Gastrocnemius medialis (tissue), 4 donors: ENCODE data around the gene ESAM. TPM values are rescaled to one million over a fixed set of nuclear protein-coding genes. Genes with fewer than 3 reads are reported as not detected.

Experiments
- ATAC-seq, 2 donors: fragments of 150-250 bp; one replicate each; pipeline ENCODE4 v1.9.1; 2016
- DNase-seq, 2 donors: peaks; one replicate each; pipeline ENCODE4 v3.0.0-alpha.2; 2019
- H3K27ac ChIP-seq, 4 donors: fragments of 200-600 bp; sonication (generic); 1 replicate in 1 of 4; 2 replicates in 3 of 4; pipeline ENCODE4 v1.5.1; 2016 to 2018; ENCODE audit warnings: mild to moderate bottlenecking in 2 of 4, moderate library complexity in 1 of 4
- H3K27me3 ChIP-seq, 3 donors: fragments of 200-600 bp; sonication (generic) in 2 of 3; 1 replicate in 1 of 3; 2 replicates in 2 of 3; pipeline versions ENCODE4 v1.5.1 to v1.6.0; 2016 to 2019; ENCODE audit warnings: mild to moderate bottlenecking in 1 of 3, moderate library complexity in 1 of 3
- H3K36me3 ChIP-seq, 2 donors: fragments of 200-600 bp; sonication (generic) in 1 of 2; one replicate each; pipeline ENCODE4 v1.5.1; 2017 to 2018
- H3K4me1 ChIP-seq, 2 donors: fragments of 200-600 bp; sonication (generic) in 1 of 2; one replicate each; pipeline ENCODE4 v1.5.1; 2016 to 2017; ENCODE audit warnings: mild to moderate bottlenecking in 2 of 2
- H3K4me3 ChIP-seq, 4 donors: fragments of 200-600 bp; sonication (generic) in 3 of 4; 1 replicate in 1 of 4; 2 replicates in 3 of 4; pipeline ENCODE4 v1.5.1; 2016 to 2019; ENCODE audit warnings: mild to moderate bottlenecking in 2 of 4
- H3K9me3 ChIP-seq, 3 donors: fragments of 200-600 bp; sonication (generic) in 2 of 3; 1 replicate in 1 of 3; 2 replicates in 2 of 3; pipeline ENCODE4 v1.5.1; 2016 to 2019
- CTCF ChIP-seq, 5 experiments: fragments of 450-650 bp in 3 of 5; fragments of 200-600 bp in 2 of 5; sonication (generic) in 2 of 5; IDR thresholded peaks in 4 of 5; conservative IDR thresholded peaks in 1 of 5; 1 replicate in 4 of 5; 2 replicates in 1 of 5; pipeline ENCODE4 v1.5.1; 2016 to 2019; ENCODE audit warnings: antibody characterized with exemption in 5 of 5, mild to moderate bottlenecking in 3 of 5, moderate library complexity in 3 of 5
- POLR2A ChIP-seq, 2 donors: fragments of 450-650 bp; IDR thresholded peaks; one replicate each; pipeline ENCODE4 v1.6.1; 2017; ENCODE audit warnings: antibody characterized with exemption in 2 of 2, mild to moderate bottlenecking in 2 of 2, moderate library complexity in 2 of 2
- in situ Hi-C, 4 donors: fragments of 200-750 bp; cut with MboI; loops; one replicate each; pipeline versions ENCODE4 v1.15.0 to v1.8.0; 2017; ENCODE audit warnings: low sequenced_read_pairs in 4 of 4
- intact Hi-C: fragments of 100-400 bp; cut with DNase I; formaldehyde crosslinking; loops from one replicate; pipeline ENCODE4 v1.15.1; 2023; ENCODE audit warnings: low total_unique reads
- total RNA-seq, 4 donors: library from RNA; depleted of rRNA; stranded (reverse); fragments of >200 nt; gene quantifications; one replicate each; pipeline versions ENCODE4 v1.1.0 to v1.2.3, GENCODE V29; 2016

ESAM gene
- total RNA-seq, 4 donors from 2014 or later = 20.0 to 30.1 (median 27.5) TPM

- no peak for DNase-seq
- in situ Hi-C loops = no loop called here
These were observed 37.5 kb upstream of the ESAM start for GRCh38 chr11:124799348-124800225.

GRCh38 chr11:124798991-124799347, 36.9 kb upstream of the ESAM start:
- peaks cover 26 to 33% of the 10 kb centered on the region in 2 donors for H3K4me1 ChIP-seq
- in situ Hi-C loops = no loop called here
- intact Hi-C loops = no loop called here

More at GRCh38 chr11:124799348-124800225, 37.5 kb upstream of the ESAM start:
- Histone ChIP-seq H3K4me3 (peak overlapping the region; percentile 58 to 91 (median 86)), H3K36me3 (no peaks in the 10 kb centered on the region), H3K9me3 (no peaks in the 10 kb centered on the region), H3K4me1 (peaks cover 26 to 33% of the 10 kb centered on the region in 2 donors), H3K27me3 (no peaks in the 10 kb centered on the region), H3K27ac (peak overlapping the region; percentile 87 to 99 (median 94))
- TF ChIP-seq CTCF (IDR thresholded peaks at IDR 0.05 in 4 of 5, conservative IDR thresholded peaks at IDR 0.05 in 1 of 5) = no peak
- no peak for TF ChIP-seq POLR2A (IDR thresholded peaks at IDR 0.05)
- intact Hi-C loops = loop anchor here (2.0 to 5.0 kb wide), 4 partner anchors 37 to 177 kb away; partner anchors contain the start of genes CCDC15, ESAM and TBRG1
- peak; percentile 34 to 50 for ATAC-seq

GRCh38 chr11:124796312-124796711, 34.2 kb upstream of the ESAM start:
- in situ Hi-C loops (no loop called here), intact Hi-C loops (no loop called here)
- DNase-seq = no peak
- H3K27me3 ChIP-seq = no peaks in the 10 kb centered on the region
- H3K27ac ChIP-seq = no peak overlapping the region
- peaks cover 22 to 53% of the 10 kb centered on the region in 2 donors for H3K4me1 ChIP-seq
- TF ChIP-seq POLR2A (IDR thresholded peaks at IDR 0.05) (no peak), CTCF (IDR thresholded peaks at IDR 0.05 in 4 of 5, conservative IDR thresholded peaks at IDR 0.05 in 1 of 5) (no peak)
- no peak overlapping the region for H3K4me3 ChIP-seq
- H3K9me3 ChIP-seq = no peaks in the 10 kb centered on the region
- ATAC-seq = no peak
- no peaks in the 10 kb centered on the region for H3K36me3 ChIP-seq

More at GRCh38 chr11:124798991-124799347, 36.9 kb upstream of the ESAM start:
- peak overlapping the region; percentile 87 to 99 (median 94) for H3K27ac ChIP-seq
- no peak for ATAC-seq
- no peak for DNase-seq
- peak overlapping the region; percentile 58 to 91 (median 86) for H3K4me3 ChIP-seq
- H3K9me3 ChIP-seq = no peaks in the 10 kb centered on the region
- no peaks in the 10 kb centered on the region for H3K36me3 ChIP-seq
- H3K27me3 ChIP-seq = no peaks in the 10 kb centered on the region
- TF ChIP-seq POLR2A (IDR thresholded peaks at IDR 0.05) (no peak), CTCF (IDR thresholded peaks at IDR 0.05 in 4 of 5, conservative IDR thresholded peaks at IDR 0.05 in 1 of 5) (no peak)

GRCh38 chr11:124793466-124794278, 31.6 kb upstream of the ESAM start:
- Histone ChIP-seq H3K36me3 (no peaks in the 10 kb centered on the region), H3K27ac (no peak overlapping the region), H3K4me1 (peaks cover 11 to 47% of the 10 kb centered on the region in 2 donors), H3K27me3 (no peaks in the 10 kb centered on the region), H3K9me3 (no peaks in the 10 kb centered on the region), H3K4me3 (no peak overlapping the region)
- ATAC-seq (no peak), DNase-seq (no peak)
- intact Hi-C loops = no loop called here
- TF ChIP-seq CTCF (IDR thresholded peaks at IDR 0.05 in 4 of 5, conservative IDR thresholded peaks at IDR 0.05 in 1 of 5) (peak in 4 of 5 experiments; percentile 18 to 62 (median 41)), POLR2A (IDR thresholded peaks at IDR 0.05) (no peak)
- in situ Hi-C loops = no loop called here
